SU-DHL-6 (cell line): ENCODE data around the gene DPYSL5.

Experiments
- CTCF ChIP-seq: fragments of 200-600 bp; sonication (generic); IDR thresholded peaks from one replicate; pipeline ENCODE4 v1.5.1; 2017; ENCODE audit warnings: antibody characterized with exemption, mild to moderate bottlenecking, low read length, moderate library complexity; ENCODE audit not compliant: insufficient read depth, poor library complexity, severe bottlenecking
- EZH2phosphoT487 ChIP-seq: fragments of 200-600 bp; sonication (generic), shearing (Covaris generic); conservative IDR thresholded peaks from 2 replicates; pipeline ENCODE4 v1.6.1; 2018; ENCODE audit warnings: mild to moderate bottlenecking, antibody characterized with exemption, low read length, moderate library complexity, mixed read lengths

DNA sequence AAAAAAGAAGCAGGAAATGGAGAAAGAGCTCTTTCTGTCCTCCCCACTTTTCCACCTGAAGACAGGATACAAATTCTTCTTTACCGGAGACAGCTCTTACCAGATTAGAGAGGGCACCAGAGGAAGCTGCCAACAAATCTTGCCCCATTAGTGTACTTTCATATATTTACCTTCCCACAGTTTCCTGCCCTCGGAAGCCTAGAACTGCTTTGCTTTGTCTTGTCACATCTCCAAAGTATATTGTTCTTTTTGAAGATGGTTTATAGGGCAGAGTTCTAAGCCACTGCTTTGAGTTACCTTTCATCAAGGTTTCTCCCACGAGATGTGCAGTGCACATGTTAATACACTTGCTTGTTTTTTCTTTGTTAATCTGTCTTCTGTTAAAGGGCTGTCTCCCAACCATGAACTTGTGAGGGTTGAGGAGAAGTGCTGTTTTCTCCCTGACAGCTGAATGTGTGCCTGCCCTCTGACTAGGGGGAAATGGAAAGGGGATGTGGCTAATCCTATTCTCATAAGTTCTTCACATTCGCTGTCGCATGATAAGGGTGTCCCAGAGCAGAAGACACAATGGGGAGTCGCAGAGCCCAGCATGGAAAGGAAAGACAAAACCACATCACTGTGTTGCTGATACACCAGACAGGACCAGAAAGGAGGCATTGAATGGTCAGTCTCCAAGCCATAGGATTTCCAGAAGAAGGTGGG lies 37.9 kb upstream of the DPYSL5 start:
- TF ChIP-seq CTCF (no peak), EZH2phosphoT487 (no peak)
